Adrenal gland (tissue), 5 donors: ENCODE measurements around the gene RBPJ.

Experiments
- POLR2A ChIP-seq, 2 donors: fragments of 450-650 bp; IDR thresholded peaks; one replicate each; pipeline ENCODE4 v1.6.1; 2017; ENCODE audit warnings: antibody characterized with exemption in 2 of 2, mild to moderate bottlenecking in 2 of 2, moderate library complexity in 1 of 2
- TF ChIP-seq, protein P1 (sequence below), 6 experiments: fragments of 450-650 bp in 4 of 6; fragments of 200-600 bp in 2 of 6; sonication (generic) in 1 of 6; IDR thresholded peaks; 1 replicate in 5 of 6; 2 replicates in 1 of 6; pipeline versions ENCODE4 v1.5.1 to v1.8.0; 2016 to 2021; ENCODE audit warnings: antibody characterized with exemption in 6 of 6, mild to moderate bottlenecking in 2 of 6, moderate library complexity in 1 of 6
- donor health status: DM: no; HTN: no; CAD: no.

DNA sequence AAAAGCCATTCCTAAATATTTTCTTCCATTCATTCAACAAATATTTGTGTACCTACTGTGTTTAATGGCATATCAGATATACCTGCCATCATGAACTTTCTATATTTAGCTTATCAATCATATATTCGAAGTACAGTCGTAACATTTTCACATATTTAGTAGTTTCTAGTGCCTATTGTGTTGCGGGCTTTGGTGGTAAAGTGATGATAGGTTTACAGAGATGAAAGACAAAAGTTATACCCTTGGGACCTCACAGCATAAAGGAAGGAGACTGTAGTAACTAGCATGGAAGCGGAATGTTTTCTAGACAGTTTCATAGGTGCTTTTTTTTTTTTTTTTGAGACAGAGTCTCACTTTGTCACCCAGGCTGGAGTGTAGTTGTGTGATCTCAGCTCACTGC is 39.5 kb downstream of the RBPJ start:
- TF ChIP-seq, protein P1, sequence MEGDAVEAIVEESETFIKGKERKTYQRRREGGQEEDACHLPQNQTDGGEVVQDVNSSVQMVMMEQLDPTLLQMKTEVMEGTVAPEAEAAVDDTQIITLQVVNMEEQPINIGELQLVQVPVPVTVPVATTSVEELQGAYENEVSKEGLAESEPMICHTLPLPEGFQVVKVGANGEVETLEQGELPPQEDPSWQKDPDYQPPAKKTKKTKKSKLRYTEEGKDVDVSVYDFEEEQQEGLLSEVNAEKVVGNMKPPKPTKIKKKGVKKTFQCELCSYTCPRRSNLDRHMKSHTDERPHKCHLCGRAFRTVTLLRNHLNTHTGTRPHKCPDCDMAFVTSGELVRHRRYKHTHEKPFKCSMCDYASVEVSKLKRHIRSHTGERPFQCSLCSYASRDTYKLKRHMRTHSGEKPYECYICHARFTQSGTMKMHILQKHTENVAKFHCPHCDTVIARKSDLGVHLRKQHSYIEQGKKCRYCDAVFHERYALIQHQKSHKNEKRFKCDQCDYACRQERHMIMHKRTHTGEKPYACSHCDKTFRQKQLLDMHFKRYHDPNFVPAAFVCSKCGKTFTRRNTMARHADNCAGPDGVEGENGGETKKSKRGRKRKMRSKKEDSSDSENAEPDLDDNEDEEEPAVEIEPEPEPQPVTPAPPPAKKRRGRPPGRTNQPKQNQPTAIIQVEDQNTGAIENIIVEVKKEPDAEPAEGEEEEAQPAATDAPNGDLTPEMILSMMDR (IDR thresholded peaks at IDR 0.05): no peak
- TF ChIP-seq POLR2A (IDR thresholded peaks at IDR 0.05): no peak
